NCI-H2029 (cell line): ENCODE measurements around the gene C11orf52.

Source experiments
- DNase-seq: peaks from one replicate; lab custom pipeline; 2025; lab: John Stamatoyannopoulos, UW

C11orf52 gene

GRCh38 chr11:111976119-111976766 lies 57.5 kb downstream of the C11orf52 start:
- DNase-seq: no peak
